H9 (cell line): ENCODE results near the gene INSIG1. TPM values are rescaled to one million over a fixed set of nuclear protein-coding genes. Genes with fewer than 3 reads are reported as not detected.

Experiments
- DNase-seq: peaks from one replicate; pipeline ENCODE4 v3.0.0-alpha.2; 2017
- H2AFZ ChIP-seq: one replicate; pipeline ENCODE4 v1.6.1; 2013; ENCODE audit warnings: mild to moderate bottlenecking, low read length, control low read depth, moderate library complexity
- H2AK5ac ChIP-seq: 2 replicates; pipeline ENCODE4 v1.6.1; 2013; ENCODE audit warnings: low read length, control low read depth, mixed read lengths; ENCODE audit not compliant: insufficient read length
- H2BK120ac ChIP-seq: one replicate; pipeline ENCODE4 v1.6.1; 2013; ENCODE audit warnings: low read depth, mild to moderate bottlenecking, low read length, control low read depth, inconsistent platforms; ENCODE audit not compliant: poor library complexity, severe bottlenecking
- H2BK12ac ChIP-seq: 2 replicates; pipeline ENCODE4 v1.6.1; 2013; ENCODE audit warnings: low read length, control low read depth, mixed read lengths, low read depth; ENCODE audit not compliant: insufficient read length
- H2BK15ac ChIP-seq: 2 replicates; pipeline ENCODE4 v1.6.1; 2013; ENCODE audit warnings: low read depth, low read length, control low read depth
- H2BK20ac ChIP-seq: one replicate; pipeline ENCODE4 v1.6.1; 2013; ENCODE audit warnings: low read depth, mild to moderate bottlenecking, low read length, control low read depth, inconsistent platforms; ENCODE audit not compliant: poor library complexity, severe bottlenecking
- H2BK5ac ChIP-seq: 2 replicates; pipeline ENCODE4 v1.6.1; 2013; ENCODE audit warnings: low read length, control low read depth, mixed read lengths; ENCODE audit not compliant: insufficient read length
- H3K14ac ChIP-seq: 2 replicates; pipeline ENCODE4 v1.6.1; 2013; ENCODE audit warnings: low read length, control low read depth; ENCODE audit not compliant: insufficient read depth
- H3K18ac ChIP-seq: 2 replicates; pipeline ENCODE4 v1.6.1; 2013; ENCODE audit warnings: low read depth, mild to moderate bottlenecking, mixed read lengths, low read length, control low read depth; ENCODE audit not compliant: insufficient read length
- H3K23ac ChIP-seq: 2 replicates; pipeline ENCODE4 v1.6.1; 2013; ENCODE audit warnings: low read length, control low read depth, mixed read lengths, low read depth; ENCODE audit not compliant: insufficient read length
- H3K23me2 ChIP-seq: 2 replicates; pipeline ENCODE4 v1.6.1; 2013; ENCODE audit warnings: low read depth, mild to moderate bottlenecking, mixed read lengths, low read length, control low read depth; ENCODE audit not compliant: insufficient read length, poor library complexity, severe bottlenecking
- H3K27ac ChIP-seq: 2 replicates; pipeline ENCODE4 v1.5.1; 2013; ENCODE audit warnings: low read length, control low read depth, mixed read lengths, low read depth; ENCODE audit not compliant: insufficient read length
- H3K27me3 ChIP-seq: 2 replicates; pipeline ENCODE4 v1.6.1; 2013; ENCODE audit warnings: low read length, control low read depth, inconsistent platforms; ENCODE audit not compliant: insufficient read depth
- H3K4ac ChIP-seq: 2 replicates; pipeline ENCODE4 v1.6.1; 2013; ENCODE audit warnings: low read depth, mild to moderate bottlenecking, control low read depth, inconsistent platforms, low read length, moderate library complexity
- H3K4me1 ChIP-seq: 2 replicates; pipeline ENCODE4 v1.6.1; 2013; ENCODE audit warnings: low read length, control low read depth, inconsistent platforms; ENCODE audit not compliant: insufficient read depth
- H3K4me2 ChIP-seq: 2 replicates; pipeline ENCODE4 v1.6.1; 2013; ENCODE audit warnings: low read length, control low read depth, mixed read lengths; ENCODE audit not compliant: insufficient read length, insufficient read depth
- H3K56ac ChIP-seq: 2 replicates; pipeline ENCODE4 v1.6.1; 2013; ENCODE audit warnings: low read depth, mild to moderate bottlenecking, mixed read lengths, low read length, control low read depth; ENCODE audit not compliant: insufficient read length
- H3K79me1 ChIP-seq: 2 replicates; pipeline ENCODE4 v1.6.1; 2013; ENCODE audit warnings: low read depth, mild to moderate bottlenecking, moderate library complexity, low read length, control low read depth, inconsistent platforms; ENCODE audit not compliant: insufficient read depth, poor library complexity, severe bottlenecking
- H3K79me2 ChIP-seq: 2 replicates; pipeline ENCODE4 v1.6.1; 2013; ENCODE audit warnings: low read length, control low read depth, inconsistent platforms; ENCODE audit not compliant: insufficient read depth
- H3K9ac ChIP-seq: 2 replicates; pipeline ENCODE4 v1.6.1; 2013; ENCODE audit warnings: low read length, control low read depth, mixed read lengths; ENCODE audit not compliant: insufficient read length; ENCODE audit errors: extremely low read depth
- H3K9me3 ChIP-seq: one replicate; pipeline ENCODE4 v1.6.1; 2013; ENCODE audit warnings: low read depth, low read length, inconsistent platforms; ENCODE audit not compliant: control insufficient read depth
- H3T11ph ChIP-seq: one replicate; pipeline ENCODE4 v1.6.1; 2013; ENCODE audit warnings: mild to moderate bottlenecking, low read length, control low read depth, inconsistent platforms
- H4K20me1 ChIP-seq: one replicate; pipeline ENCODE4 v1.6.1; 2013; ENCODE audit not compliant: control insufficient read depth, insufficient read length, insufficient read depth
- H4K5ac ChIP-seq: 2 replicates; pipeline ENCODE4 v1.6.1; 2013; ENCODE audit warnings: low read depth, mild to moderate bottlenecking, mixed read lengths, low read length, control low read depth; ENCODE audit not compliant: insufficient read length
- H4K8ac ChIP-seq: replicated peaks from 2 replicates; pipeline ENCODE4 v1.6.1; 2013; ENCODE audit warnings: low read length, control low read depth, mixed read lengths, low read depth; ENCODE audit not compliant: insufficient read length
- H4K91ac ChIP-seq: 2 replicates; pipeline ENCODE4 v1.6.1; 2013; ENCODE audit warnings: low read depth, mild to moderate bottlenecking, moderate library complexity, mixed read lengths, low read length, control low read depth; ENCODE audit not compliant: insufficient read length
- H3K27ac Mint-ChIP-seq, 3 experiments: 2 replicates in 2 of 3; 3 replicates in 1 of 3; pipeline ENCODE4 v1.8.0; 2020 to 2021; ENCODE audit warnings: mixed read lengths in 3 of 3, mild to moderate bottlenecking in 1 of 3, moderate library complexity in 1 of 3
- H3K27me3 Mint-ChIP-seq: 2 replicates; pipeline ENCODE4 v1.8.0; 2021; ENCODE audit warnings: low read depth, mild to moderate bottlenecking, moderate library complexity, mixed read lengths
- H3K36me3 Mint-ChIP-seq, 3 experiments: 2 replicates in 2 of 3; 3 replicates in 1 of 3; pipeline ENCODE4 v1.8.0; 2020 to 2021; ENCODE audit warnings: low read depth in 3 of 3, mixed read lengths in 3 of 3; ENCODE audit not compliant: insufficient read depth in 1 of 3
- H3K4me1 Mint-ChIP-seq, 2 experiments: 2 replicates each; pipeline ENCODE4 v1.8.0; 2020; ENCODE audit warnings: mixed read lengths in 2 of 2
- H3K4me3 Mint-ChIP-seq, 2 experiments: 2 replicates in 1 of 2; 3 replicates in 1 of 2; pipeline ENCODE4 v1.8.0; 2020 to 2021; ENCODE audit warnings: mild to moderate bottlenecking in 2 of 2, mixed read lengths in 2 of 2, moderate library complexity in 1 of 2
- H3K9me3 Mint-ChIP-seq, 2 experiments: 2 replicates in 1 of 2; 3 replicates in 1 of 2; pipeline ENCODE4 v1.8.0; 2020; ENCODE audit warnings: mild to moderate bottlenecking in 2 of 2, mixed read lengths in 2 of 2, moderate library complexity in 1 of 2
- WGBS: extraction: QIAGEN DNeasy Blood & Tissue Kit; methylation state at CpG from one replicate; pipeline ENCODE4 v1.1.7; 2013; ENCODE audit warnings: missing lambda C conversion rate, low lambda C conversion rate, mixed read lengths; ENCODE audit not compliant: insufficient read length; ENCODE audit errors: extremely low coverage; 5-methylcytosine and 5-hydroxymethylcytosine counted together
- total RNA-seq: library from RNA; stranded (reverse); gene quantifications from 2 replicates; pipeline ENCODE4 v1.2.1, GENCODE V29; 2021
- TF ChIP-seq, protein P1 (sequence below): fragments of 200-600 bp; sonication (generic); conservative IDR thresholded peaks from 3 replicates; pipeline ENCODE4 v1.8.0; 2021; ENCODE audit warnings: antibody characterized with exemption, mild to moderate bottlenecking

Gene INSIG1
- total RNA-seq, 1 experiment from 2014 or later = 23.3 TPM

DNA sequence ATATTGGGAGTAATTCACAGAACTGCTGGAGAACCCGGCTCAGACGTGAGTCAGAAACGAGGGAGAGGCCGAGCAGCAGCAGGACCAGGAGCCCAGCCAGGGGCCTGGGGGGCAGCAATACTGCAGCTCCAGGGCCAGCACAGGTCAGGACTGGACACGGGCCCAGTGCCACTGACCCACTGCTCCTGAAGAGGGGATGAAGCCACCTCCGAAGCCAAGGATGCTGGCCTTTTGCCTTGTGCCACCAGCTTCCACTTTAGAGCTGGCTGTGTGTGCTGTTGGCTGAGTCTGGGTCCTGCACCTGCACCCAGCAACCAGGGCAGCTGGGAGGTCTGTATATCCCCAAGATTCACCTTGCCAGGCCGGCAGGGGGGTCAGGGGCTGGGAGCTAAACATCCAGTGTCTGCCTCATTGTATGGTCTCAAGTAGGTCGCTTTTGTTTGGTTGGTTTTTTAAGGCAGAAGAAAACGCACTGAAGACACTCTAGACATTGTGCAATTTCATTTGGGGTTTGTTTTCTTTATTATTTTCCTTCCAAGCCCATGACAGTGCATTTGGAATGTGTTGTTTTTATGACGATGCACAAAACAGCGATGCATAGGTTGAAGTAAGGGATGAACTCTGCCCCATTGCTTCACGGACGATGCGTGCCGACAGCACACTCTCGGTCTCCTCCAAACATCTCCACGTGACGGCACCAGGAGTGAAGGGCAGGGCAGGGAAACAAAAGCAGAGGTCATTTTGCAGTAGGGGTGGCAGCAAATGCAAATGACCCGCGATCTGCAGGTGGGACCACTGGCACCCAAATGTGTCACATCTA, 27.7 kb upstream of the INSIG1 start:
- Histone ChIP-seq H3K79me2 (no peaks in the 10 kb centered on the region), H3K23me2 (no peaks in the 10 kb centered on the region), H2BK20ac (no peak overlapping the region), H2BK15ac (no peak overlapping the region), H3K79me1 (no peaks in the 10 kb centered on the region), H3K9me3 (no peaks in the 10 kb centered on the region), H2BK120ac (no peak overlapping the region), H3K27ac (no peak overlapping the region), H3K4me1 (no peaks in the 10 kb centered on the region), H4K8ac (no peak overlapping the region), H3K14ac (no peak overlapping the region), H3K23ac (no peak overlapping the region), H2AFZ (no peak overlapping the region), H3T11ph (no peak overlapping the region), H3K18ac (no peak overlapping the region), H3K4ac (no peak overlapping the region), H2BK5ac (no peak overlapping the region), H3K4me2 (no peak overlapping the region), H3K56ac (no peak overlapping the region), H2BK12ac (no peak overlapping the region), H3K27me3 (no peaks in the 10 kb centered on the region), H4K20me1 (no peaks in the 10 kb centered on the region), H4K5ac (no peak overlapping the region), H4K91ac (no peak overlapping the region), H3K9ac (no peak overlapping the region), H2AK5ac (no peak overlapping the region)
- no peak for DNase-seq
- TF ChIP-seq, protein P1, sequence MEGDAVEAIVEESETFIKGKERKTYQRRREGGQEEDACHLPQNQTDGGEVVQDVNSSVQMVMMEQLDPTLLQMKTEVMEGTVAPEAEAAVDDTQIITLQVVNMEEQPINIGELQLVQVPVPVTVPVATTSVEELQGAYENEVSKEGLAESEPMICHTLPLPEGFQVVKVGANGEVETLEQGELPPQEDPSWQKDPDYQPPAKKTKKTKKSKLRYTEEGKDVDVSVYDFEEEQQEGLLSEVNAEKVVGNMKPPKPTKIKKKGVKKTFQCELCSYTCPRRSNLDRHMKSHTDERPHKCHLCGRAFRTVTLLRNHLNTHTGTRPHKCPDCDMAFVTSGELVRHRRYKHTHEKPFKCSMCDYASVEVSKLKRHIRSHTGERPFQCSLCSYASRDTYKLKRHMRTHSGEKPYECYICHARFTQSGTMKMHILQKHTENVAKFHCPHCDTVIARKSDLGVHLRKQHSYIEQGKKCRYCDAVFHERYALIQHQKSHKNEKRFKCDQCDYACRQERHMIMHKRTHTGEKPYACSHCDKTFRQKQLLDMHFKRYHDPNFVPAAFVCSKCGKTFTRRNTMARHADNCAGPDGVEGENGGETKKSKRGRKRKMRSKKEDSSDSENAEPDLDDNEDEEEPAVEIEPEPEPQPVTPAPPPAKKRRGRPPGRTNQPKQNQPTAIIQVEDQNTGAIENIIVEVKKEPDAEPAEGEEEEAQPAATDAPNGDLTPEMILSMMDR = no peak
- Mint-ChIP-seq H3K27ac (no peak overlapping the region), H3K36me3 (peaks cover 0 to 4% (median 1%) of the 10 kb centered on the region in 3 experiments; a peak in 3 of 7 replicates), H3K4me1 (peaks cover 5 to 7% of the 10 kb centered on the region in 2 experiments; a peak in 3 of 4 replicates), H3K4me3 (no peak overlapping the region), H3K9me3 (no peaks in the 10 kb centered on the region; a peak in 1 of 5 replicates), H3K27me3 (peaks cover 2% of the 10 kb centered on the region)
- WGBS = no CpG with 5 or more reads among the region's 20 CpGs
